ENCODE results near the gene EXOC6. TPM values are rescaled to one million over a fixed set of nuclear protein-coding genes. Genes with fewer than 3 reads are reported as not detected.
"Not testable (repeated sequence)": the region's sequence is repeated elsewhere in the genome, so short reads cannot be mapped to it uniquely, and the experiment has no call there.

EXOC6 gene
- total RNA-seq, 6 experiments from 2014 or later: 5.5 to 15.6 (median 9.9) TPM

DNA sequence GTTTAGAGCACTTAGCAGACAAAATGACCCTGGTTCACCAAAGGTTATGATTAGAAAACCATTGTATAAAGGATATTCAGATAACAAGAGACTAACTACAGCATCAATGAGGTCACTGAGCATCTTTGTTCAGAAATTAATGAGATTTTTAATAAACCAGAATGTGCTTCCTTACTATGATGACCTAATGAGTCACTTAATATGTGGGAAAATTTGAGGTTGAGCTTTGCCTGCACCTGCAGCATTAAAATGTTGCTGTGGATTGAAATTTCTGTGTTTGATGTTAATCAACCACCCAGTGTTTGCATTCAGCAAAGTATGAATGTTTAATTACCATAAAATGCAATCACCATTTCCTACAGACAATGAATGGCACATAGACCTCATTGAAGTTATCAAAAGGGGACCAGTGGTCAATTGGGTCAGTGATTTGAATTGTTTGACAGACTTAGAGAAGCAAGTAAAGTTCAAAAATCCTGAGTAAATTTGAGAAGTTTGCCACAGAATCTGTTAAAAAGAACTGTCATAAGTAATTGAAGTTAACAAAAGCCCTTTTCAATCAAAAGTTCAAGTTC lies 45.8 kb downstream of the EXOC6 start:
- Histone ChIP-seq H3K27ac (no peak overlapping the region), H3K36me3 (no peaks in the 10 kb centered on the region), H3K9me3 (no peaks in the 10 kb centered on the region), H3K4me3 (no peak overlapping the region), H3K27me3 (no peaks in the 10 kb centered on the region), H3K4me1 (peaks cover 0 to 12% (median 6%) of the 10 kb centered on the region in 4 donors)
- no peak for DNase-seq
- no peak for TF ChIP-seq POLR2A (IDR thresholded peaks at IDR 0.05)
- TF ChIP-seq, protein P1, sequence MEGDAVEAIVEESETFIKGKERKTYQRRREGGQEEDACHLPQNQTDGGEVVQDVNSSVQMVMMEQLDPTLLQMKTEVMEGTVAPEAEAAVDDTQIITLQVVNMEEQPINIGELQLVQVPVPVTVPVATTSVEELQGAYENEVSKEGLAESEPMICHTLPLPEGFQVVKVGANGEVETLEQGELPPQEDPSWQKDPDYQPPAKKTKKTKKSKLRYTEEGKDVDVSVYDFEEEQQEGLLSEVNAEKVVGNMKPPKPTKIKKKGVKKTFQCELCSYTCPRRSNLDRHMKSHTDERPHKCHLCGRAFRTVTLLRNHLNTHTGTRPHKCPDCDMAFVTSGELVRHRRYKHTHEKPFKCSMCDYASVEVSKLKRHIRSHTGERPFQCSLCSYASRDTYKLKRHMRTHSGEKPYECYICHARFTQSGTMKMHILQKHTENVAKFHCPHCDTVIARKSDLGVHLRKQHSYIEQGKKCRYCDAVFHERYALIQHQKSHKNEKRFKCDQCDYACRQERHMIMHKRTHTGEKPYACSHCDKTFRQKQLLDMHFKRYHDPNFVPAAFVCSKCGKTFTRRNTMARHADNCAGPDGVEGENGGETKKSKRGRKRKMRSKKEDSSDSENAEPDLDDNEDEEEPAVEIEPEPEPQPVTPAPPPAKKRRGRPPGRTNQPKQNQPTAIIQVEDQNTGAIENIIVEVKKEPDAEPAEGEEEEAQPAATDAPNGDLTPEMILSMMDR (IDR thresholded peaks at IDR 0.05): no peak
- intact Hi-C loops (cut with DNase I): no loop called here
- ATAC-seq: no peak

DNA sequence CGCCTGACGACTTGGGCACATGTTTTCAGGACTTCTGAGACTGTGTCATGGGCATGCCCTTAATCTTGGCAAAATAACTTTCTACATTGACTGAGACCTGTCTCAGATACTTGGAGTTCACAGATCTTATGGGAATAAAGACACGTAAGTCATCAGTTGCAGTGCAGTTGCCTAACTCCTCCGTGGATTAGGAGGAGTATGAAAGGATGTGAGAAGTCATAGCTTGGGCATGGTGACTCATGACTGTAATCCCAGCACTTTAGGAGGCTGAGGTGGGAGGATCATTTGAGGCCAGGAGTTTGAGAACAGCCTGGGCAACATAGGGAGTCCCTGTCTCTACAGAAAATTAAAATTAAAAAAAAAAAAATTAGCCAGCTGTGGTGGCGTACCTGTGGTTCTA lies 49.6 kb downstream of the EXOC6 start:
- Histone ChIP-seq H3K36me3 (no peaks in the 10 kb centered on the region), H3K27me3 (no peaks in the 10 kb centered on the region), H3K9me3 (no peaks in the 10 kb centered on the region), H3K4me1 (peaks cover 0 to 3% (median 0%) of the 10 kb centered on the region in 4 donors), H3K4me3 (no peak overlapping the region), H3K27ac (no peak overlapping the region)
- DNase-seq (no peak), ATAC-seq (no peak)
- whole genome bisulfite sequencing (ENCODE audit: insufficient coverage, low coverage, low lambda C conversion rate, missing lambda C conversion rate): 90% methylated on average over 5 of the region's 5 CpGs
- no peak for TF ChIP-seq POLR2A (IDR thresholded peaks at IDR 0.05)
- TF ChIP-seq, protein P1 (IDR thresholded peaks at IDR 0.05): no peak
- intact Hi-C loops (cut with DNase I): no loop called here

DNA sequence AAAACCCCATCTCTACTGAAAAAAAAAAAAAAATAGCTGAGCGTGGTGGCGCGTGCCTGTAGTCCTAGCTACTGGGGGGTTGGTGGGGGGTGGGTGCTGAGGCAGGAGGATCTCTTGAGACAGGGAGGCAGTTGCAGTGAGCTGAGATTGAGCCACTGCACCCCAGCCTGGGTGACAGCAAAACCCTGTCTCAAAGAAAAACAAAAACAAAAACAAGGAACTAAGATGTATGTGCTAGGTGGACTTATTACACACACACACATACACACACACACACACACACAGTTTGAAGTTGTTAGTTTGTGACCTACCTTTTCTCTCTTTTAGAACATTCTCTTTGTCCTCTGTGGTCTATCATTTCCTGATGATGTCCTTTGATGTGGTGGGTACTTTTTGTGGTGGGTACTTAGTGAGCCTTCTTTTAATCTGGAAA lies 53.5 kb downstream of the EXOC6 start:
- TF ChIP-seq, protein P1 (IDR thresholded peaks at IDR 0.05): no peak
- TF ChIP-seq POLR2A (IDR thresholded peaks at IDR 0.05): no peak
- no peak for DNase-seq

DNA sequence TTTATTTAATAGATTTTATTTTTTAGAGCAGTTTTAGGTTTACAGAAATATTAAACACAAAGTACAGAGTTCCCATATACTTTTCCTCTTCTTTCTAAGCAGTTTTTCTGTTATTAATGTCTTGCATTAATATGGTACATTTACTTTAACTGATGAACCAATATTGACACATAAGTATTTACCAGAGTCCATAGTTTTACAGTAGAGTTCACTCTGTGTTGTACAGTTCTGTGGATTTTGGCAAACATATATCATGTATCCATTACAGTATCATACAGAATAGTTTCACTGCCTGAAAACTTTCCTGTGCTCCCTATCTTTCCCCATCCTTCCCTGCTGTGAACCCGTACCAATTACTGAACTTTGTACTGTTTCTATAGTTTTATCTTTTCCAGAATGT lies 55.3 kb downstream of the EXOC6 start:
- intact Hi-C loops (cut with DNase I): no loop called here
- ATAC-seq: no peak
- 81% methylated on average over 1 of the region's 1 CpG for WGBS (ENCODE audit: insufficient coverage, low coverage, low lambda C conversion rate, missing lambda C conversion rate)
- TF ChIP-seq, protein P1 (IDR thresholded peaks at IDR 0.05): no peak
- TF ChIP-seq POLR2A (IDR thresholded peaks at IDR 0.05): no peak
- no peak overlapping the region for H3K27ac ChIP-seq
- DNase-seq: no peak
- no peak overlapping the region for H3K4me3 ChIP-seq
- no peaks in the 10 kb centered on the region for H3K27me3 ChIP-seq
- no peaks in the 10 kb centered on the region for H3K36me3 ChIP-seq
- no peaks in the 10 kb centered on the region for H3K4me1 ChIP-seq
- H3K9me3 ChIP-seq: no peaks in the 10 kb centered on the region

More for the DNA sequence above, 53.5 kb downstream of the EXOC6 start:
- no peaks in the 10 kb centered on the region for H3K27me3 ChIP-seq
- H3K27ac ChIP-seq: no peak overlapping the region
- 86% methylated on average over 3 of the region's 3 CpGs for WGBS (ENCODE audit: insufficient coverage, low coverage, low lambda C conversion rate, missing lambda C conversion rate)
- no peak for ATAC-seq
- H3K4me3 ChIP-seq: no peak overlapping the region
- no peaks in the 10 kb centered on the region for H3K36me3 ChIP-seq
- no peaks in the 10 kb centered on the region for H3K9me3 ChIP-seq
- no peaks in the 10 kb centered on the region for H3K4me1 ChIP-seq
- intact Hi-C loops (cut with DNase I): no loop called here

DNA sequence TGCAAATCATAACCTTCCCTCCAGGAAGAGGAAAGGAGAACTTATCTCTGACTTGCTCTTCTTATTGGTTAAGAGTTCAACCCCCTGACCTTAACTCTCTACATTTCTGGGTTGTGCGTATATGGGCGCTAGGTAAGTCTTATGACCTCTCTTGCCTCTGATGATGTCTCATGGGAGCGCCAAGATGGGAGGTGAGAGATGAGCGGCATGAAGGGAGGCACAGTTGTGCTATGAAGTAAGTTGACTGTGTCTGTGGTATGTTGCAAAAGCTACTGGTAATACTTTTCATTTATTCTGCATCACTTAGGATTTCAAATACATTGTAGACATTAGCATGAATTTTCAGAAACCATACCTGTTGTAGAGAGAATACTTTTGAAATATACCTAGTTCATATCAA lies 59.0 kb downstream of the EXOC6 start:
- WGBS (ENCODE audit: insufficient coverage, low coverage, low lambda C conversion rate, missing lambda C conversion rate): 100% methylated on average over 4 of the region's 4 CpGs
- no peak for DNase-seq
- H3K36me3 ChIP-seq: no peaks in the 10 kb centered on the region
- H3K9me3 ChIP-seq: no peaks in the 10 kb centered on the region
- H3K27me3 ChIP-seq: no peaks in the 10 kb centered on the region
- no peaks in the 10 kb centered on the region for H3K4me1 ChIP-seq
- TF ChIP-seq, protein P1 (IDR thresholded peaks at IDR 0.05): no peak
- TF ChIP-seq POLR2A (IDR thresholded peaks at IDR 0.05): no peak
- no peak overlapping the region for H3K4me3 ChIP-seq
- H3K27ac ChIP-seq: no peak overlapping the region
- ATAC-seq: no peak
- intact Hi-C loops (cut with DNase I): no loop called here

DNA sequence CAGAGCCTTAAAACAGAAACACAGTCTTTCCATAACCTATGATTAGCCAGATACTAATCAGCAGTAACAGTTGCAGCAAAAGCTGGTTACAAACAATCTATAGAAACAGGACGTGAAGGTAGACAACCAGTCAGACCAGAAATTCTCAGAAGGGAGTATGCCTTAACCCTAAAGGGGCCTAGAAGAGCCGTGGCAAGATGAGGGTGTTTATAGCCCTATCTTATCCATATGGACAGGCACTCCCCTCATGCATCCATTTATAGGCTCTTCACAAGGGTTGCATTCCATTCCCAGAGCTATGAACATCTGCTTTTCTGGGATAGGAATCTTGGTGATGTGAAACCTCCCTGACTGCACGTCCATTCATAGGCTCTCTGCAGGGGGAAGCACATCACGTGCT lies 64.3 kb downstream of the EXOC6 start:
- DNase-seq; H3K4me1 ChIP-seq; H3K4me3 ChIP-seq; H3K27me3 ChIP-seq; H3K27ac ChIP-seq; ATAC-seq; H3K36me3 ChIP-seq; H3K9me3 ChIP-seq; intact Hi-C loops (cut with DNase I): not testable (repeated sequence)
- WGBS (ENCODE audit: insufficient coverage, low coverage, low lambda C conversion rate, missing lambda C conversion rate): 71% methylated on average over 1 of the region's 4 CpGs
